GM19463 (cell line): ENCODE measurements around the gene PLA2R1.

Experiments
- ATAC-seq: cut with Tn5 transposase; IDR thresholded peaks from one replicate; pipeline ENCODE4 v1.9.1; 2021; ENCODE audit warnings: mild to moderate bottlenecking, moderate library complexity; ENCODE audit not compliant: unreplicated experiment

PLA2R1 gene

GRCh38 chr2:160033732-160034392 lies 28.6 kb downstream of the PLA2R1 start:
- ATAC-seq, result no peak

GRCh38 chr2:160029270-160029628 lies 33.2 kb downstream of the PLA2R1 start:
- no peak for ATAC-seq

DNA sequence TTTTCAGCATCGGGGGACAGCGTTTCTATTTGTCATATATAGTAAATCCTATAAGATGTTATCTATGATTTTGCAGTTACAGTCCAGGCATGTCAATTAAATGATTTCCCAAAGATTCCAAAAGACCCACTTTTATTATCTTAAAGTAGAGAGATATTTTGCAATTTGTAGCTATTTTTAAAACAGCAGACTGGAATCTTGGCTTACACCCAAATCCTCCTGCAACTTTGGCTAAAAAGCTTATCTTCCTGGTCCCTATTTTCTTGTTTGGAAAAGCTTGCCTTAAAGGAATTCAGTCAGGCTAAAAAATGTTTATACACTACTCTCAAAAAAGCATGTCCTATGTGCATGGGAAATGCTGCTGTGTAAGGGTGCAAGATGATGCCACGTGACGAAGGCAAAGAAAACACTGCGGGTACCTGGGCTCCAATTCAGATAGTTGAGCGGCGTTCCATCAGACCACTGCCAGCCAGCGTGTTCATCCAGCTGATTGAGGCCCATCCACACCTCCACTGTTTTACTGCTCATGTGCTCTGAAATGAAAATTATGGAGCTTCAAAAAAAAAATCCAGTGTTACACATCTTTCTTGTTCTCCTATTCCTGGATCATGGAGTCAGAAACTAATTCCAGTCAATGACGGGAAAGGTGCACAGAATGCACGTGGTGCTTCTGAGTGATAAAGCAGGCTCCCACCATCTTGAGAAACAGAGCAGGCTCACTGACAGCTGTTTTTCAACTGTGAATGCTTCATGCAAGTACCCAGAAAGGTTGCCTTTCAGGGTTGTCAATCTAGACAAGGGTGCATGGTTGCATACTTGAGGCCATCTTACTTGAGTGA lies 33.8 kb downstream of the PLA2R1 start:
- ATAC-seq, result no peak

GRCh38 chr2:160022162-160022561 lies 40.3 kb downstream of the PLA2R1 start:
- ATAC-seq, result no peak

DNA sequence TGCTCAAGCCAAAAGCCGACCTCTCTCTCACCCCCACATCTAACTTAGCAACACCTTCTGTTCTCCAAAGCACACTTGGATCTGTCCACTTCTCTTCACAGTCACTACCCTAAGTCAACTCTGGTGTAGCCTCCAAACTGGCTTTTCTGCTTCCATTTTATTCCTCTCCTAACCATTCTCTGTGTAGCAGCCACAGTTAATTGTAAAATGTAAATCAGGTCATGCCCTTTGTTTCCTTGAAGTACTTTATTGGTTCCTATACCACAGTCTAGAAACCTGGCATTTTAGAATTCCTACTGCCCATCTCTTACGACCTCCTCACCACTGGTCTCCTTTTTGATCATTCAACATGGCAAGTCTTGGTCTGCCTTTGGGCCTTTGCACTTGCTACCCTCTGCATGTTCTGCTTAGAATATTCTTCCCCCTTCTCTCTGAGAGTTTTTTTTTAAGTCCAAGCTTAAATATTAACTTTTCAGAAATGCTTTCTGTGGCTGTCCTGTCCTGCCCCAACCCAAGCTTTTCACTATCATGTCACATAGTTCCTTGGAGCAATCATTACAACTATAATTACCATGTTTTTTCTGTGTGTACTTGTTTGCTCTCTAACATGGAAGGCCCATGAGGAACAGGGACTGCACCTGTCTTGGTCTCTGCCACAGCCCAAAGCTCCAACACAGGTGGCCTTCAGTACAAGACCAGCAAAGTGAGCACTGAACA lies 42.9 kb downstream of the PLA2R1 start:
- no peak for ATAC-seq

DNA sequence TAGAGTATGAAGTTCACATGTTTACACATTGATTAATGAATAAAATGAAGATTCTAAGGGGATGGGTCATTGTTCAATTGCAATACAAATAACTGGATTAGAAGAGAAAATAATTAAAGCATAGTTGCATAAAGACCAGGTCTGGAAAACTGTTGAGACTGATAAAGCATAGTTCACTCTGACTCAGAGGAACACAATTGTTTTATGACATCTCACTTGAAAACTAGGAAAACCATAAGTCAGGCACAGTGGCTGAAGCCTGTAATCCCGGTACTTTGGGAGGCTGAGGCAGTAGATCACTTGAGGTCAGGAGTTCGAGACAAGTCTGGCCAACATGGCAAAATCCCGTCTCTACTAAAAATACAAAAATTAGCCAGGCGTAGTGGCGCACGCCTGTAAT lies 46.7 kb downstream of the PLA2R1 start:
- no peak for ATAC-seq

GRCh38 chr2:160014227-160014626 lies 48.2 kb downstream of the PLA2R1 start:
- ATAC-seq, result no peak

DNA sequence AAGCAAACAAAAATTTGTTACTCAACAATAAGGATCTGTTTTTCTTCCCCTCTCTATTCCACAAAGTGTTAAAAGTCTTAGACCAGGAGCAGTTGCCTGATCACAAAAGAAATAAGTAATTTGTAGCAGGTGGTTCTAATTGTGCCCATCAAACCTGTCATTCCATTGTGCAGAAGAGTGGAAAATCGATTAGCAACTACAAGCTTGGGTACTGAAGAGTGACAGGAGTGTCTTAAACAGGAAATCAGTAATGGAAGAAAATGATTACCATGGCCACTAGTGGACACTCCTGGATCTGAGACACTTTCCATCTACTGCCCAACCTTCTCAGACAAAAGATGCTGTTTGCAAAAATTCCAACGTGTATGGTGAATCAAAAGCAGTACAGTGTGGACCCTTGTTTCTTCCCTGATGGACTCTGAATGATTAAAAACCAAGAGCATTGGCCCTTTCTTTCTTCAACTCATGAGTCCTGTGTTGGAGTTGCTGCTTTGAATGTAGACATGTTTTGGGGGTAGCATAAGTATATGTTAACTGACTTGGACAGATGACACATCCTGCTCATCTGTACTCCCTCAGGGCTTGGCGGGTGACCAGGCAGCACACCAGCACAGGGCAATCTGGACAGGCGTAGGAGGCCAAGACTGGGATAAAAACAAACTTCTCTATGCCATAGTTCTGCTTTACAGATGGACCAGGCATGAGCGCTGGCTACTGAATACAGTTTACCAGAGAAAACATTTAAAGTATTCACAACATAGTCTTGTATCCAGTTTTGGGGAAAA lies 51.9 kb downstream of the PLA2R1 start:
- no peak for ATAC-seq

- no peak for ATAC-seq
Observed at GRCh38 chr2:160007111-160007510, 55.3 kb downstream of the PLA2R1 start.

DNA sequence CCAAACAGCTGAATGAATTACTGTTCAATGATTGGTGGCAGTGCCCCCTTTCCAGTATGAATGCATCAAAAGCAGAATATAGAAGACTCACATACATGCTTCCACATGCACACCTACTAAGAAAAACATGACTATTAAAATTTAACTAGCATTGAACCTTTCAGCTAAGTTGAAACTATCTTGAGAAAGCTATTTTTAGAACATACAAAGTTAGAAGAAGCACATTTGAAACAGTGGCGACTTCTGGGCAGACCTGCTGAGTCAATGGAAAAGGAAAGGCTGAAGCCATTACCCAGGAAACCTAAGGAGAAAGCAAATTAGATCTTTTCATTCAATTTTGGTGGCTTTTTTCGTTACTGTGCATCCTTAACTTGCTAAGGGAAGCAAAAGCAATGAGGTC lies 55.9 kb downstream of the PLA2R1 start:
- ATAC-seq, result peak; percentile 76

GRCh38 chr2:160005908-160006307 lies 56.5 kb downstream of the PLA2R1 start:
- no peak for ATAC-seq

DNA sequence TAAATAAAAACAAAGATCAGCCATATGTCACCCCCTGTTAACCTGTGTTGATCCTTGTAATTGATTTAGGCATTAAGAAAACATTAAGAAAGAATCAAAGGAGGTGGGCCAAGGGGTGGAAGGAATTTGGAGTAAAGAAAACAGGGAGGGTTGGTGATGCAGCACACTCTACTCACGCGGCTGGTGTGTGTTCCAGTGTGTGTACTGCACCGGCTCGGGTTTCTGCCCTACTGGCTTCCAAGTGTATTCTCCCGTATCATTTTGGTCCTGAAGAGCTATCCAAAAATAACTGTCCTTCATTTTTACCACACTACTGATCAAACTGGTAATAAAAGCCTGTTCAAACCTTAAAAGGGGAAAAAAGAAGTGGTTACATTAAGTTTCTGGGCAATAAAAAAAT lies 56.9 kb downstream of the PLA2R1 start:
- no peak for ATAC-seq

GRCh38 chr2:159998961-159999360 lies 63.5 kb downstream of the PLA2R1 start:
- ATAC-seq, result no peak

- no peak for ATAC-seq
Observed at GRCh38 chr2:159998243-159998642, 64.2 kb downstream of the PLA2R1 start.

- no peak for ATAC-seq
Observed at GRCh38 chr2:159996792-159997546, 65.4 kb downstream of the PLA2R1 start.

GRCh38 chr2:159995038-159995437 lies 67.4 kb downstream of the PLA2R1 start:
- no peak for ATAC-seq

- ATAC-seq, result no peak
Observed at GRCh38 chr2:159989249-159989648, 73.2 kb downstream of the PLA2R1 start.

DNA sequence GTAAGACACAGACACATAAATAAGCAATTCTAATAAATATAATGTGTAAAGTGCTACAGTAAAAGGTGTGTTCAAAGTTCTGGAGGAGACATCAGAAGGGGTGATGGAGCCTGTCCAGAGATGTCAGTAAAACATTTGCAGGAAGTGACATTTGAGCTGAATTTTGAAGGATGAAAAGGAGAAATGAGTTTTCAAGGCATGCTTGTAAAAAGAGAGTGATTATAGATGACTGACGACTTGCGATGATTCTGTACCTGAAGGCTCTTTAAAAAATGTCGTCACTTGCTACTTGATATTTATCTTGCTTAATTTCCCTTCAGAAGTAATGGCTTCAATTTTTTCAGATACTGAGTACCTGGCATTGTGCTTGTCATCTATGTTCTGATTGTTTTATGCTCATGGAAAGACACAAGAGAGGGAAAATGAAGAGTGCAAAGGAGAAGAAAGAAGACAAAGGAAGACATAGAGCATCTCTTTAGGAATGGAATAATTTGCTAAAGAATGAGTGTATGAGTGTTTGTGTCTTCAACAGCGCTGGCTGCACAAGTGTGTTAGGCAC lies 73.9 kb downstream of the PLA2R1 start:
- ATAC-seq, result no peak

DNA sequence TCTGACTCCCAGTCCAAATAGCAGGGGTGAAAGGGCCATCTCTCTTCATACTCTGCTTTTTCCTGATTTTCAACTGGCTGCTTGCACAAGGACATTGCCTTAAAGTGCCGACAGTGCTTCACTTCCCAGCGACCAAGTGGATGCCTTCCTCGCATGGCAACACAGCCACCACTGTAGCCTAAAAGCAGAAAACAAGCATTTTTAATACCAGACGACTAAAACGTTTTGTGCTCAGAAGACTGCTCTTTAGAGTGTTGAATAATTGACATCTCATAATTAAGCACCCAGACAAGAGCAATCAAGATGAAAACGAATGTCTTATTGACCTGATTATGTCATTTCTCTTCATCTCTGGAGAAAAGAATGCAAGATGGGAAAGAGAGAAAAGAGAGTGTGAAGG lies 75.2 kb downstream of the PLA2R1 start:
- ATAC-seq, result no peak

GRCh38 chr2:159985656-159986055 lies 76.8 kb downstream of the PLA2R1 start:
- no peak for ATAC-seq
